HG03571 (cell line): ENCODE data around the gene ZNF831.

Source experiments
- ATAC-seq: cut with Tn5 transposase; IDR thresholded peaks from one replicate; pipeline ENCODE4 v1.9.1; 2021; ENCODE audit not compliant: unreplicated experiment

Gene ZNF831

GRCh38 chr20:59163631-59164530 is at the start of gene ZNF831:
ZNF831 (plus strand) TSS chr20:59163821; CDS start chr20:59191020, 27,199 bp downstream.
- no peak for ATAC-seq

DNA sequence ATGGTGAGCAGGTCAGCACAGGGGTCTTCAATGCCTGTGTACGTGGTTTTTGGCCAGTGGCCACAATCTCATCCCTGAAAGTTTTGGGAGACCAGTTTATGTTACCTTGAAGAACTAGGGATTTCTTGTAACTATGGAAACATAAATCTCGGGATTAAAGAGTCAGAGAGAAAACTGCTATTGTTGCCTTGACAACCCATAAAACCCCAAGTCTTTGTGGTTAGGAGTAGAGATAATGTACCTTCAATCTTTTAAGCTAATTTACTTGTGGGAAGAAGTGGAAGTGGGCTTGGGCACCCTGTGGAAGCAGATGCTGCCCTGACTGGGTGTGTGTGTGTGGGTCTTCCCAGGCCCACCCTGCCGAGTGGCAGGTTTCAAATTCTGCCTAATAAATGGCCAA is 46.1 kb upstream of the ZNF831 start:
- no peak for ATAC-seq

DNA sequence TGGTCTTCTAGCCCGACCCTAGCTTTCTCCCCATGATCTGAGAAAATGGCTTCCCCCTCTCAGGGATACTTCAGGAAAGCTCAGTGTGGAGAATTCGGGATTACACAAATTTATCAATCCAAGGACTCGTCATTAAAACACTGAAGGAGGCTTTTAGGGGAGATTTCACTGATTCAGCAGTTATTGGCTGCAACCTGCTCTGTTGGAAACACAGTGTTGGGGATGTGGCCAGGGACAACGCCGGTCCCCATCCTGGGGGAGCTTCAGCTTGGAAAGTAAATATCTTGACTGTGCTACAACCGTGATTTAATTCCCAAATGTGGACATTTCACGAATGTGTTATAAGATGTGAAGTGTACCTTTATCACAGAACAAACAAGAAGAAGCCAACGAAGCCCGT is 44.8 kb upstream of the ZNF831 start:
- no peak for ATAC-seq

DNA sequence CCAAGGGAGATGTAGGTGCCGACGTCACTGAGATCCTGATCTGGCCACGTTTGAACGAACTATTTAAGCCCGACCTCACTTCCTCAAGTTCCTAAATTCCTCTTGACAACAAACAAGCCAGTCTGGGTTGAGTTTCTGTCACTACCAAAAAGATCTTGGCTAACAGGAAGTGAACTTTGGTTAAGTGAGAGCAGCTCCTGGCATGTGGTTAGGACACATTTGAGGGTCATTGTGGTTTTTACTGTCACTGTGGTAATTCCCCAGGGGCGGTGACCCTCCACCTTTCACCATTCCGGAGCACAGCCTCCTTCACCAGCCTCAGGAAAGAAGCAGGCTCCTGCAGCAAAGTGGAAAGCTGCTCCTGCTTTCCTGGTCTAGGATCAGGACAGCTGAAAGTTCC is 43.1 kb upstream of the ZNF831 start:
- no peak for ATAC-seq

GRCh38 chr20:59120919-59121318 is 42.7 kb upstream of the ZNF831 start:
- ATAC-seq, result no peak

DNA sequence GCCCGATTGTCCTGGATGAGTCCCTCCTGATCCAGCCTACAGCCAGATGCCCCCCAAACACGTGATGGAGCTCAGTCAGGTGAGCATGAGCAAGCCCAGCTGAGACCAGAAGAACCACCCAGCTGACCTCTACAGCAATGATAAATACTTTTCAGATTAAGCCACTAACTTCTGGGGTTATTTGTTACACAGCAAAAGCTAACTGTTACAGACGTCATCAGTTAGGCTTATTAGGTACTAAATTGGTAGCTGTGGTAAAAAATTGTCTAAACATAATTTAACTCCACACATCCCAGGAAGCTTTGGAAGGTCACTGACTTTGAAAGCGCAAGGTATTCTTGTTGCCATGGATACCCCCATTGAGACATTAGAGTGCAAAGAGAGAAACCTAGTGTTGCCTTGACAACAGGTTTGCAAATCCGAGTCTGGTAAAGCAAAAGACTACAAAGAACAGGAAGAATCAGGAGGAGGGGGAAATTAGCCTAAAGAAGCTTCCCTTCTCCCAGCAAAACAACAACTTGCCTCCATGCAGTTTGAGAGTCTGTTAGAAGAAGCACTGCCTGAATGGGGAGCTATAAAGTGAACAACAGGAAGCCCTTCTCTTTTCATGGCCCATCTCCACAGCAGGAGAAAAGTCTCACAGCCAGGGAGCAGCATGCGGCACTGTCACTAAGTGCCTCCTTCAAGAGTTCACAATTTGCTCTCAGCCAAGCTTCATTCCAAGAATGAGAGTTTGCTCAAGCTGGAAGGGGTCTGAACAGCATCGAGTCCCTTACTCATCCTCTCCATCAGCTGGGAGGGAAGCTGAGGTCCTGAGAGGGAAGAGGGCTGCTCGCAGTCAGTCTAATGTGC is 41.7 kb upstream of the ZNF831 start:
- ATAC-seq, result no peak

DNA sequence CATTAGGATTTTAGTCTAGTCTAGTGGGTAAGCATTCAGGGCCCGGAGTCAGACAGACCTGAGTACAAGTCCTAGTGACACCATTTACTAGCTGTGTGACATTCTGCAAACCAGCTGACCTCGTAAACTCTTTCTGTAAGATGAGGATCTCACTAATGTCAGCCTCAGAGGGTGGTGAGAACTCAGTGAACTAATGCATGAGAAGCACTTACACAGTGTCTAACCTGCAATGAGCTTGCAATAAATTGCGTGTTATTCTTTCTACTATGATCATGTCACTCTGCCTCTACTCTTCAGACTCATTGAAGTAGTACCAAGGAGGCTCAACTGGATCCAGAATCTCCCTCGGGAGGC is 41.1 kb upstream of the ZNF831 start:
- no peak for ATAC-seq

GRCh38 chr20:59123011-59123677 is 40.5 kb upstream of the ZNF831 start:
- no peak for ATAC-seq

- ATAC-seq, result no peak
These were observed 39.9 kb upstream of the ZNF831 start for GRCh38 chr20:59123678-59124255.

DNA sequence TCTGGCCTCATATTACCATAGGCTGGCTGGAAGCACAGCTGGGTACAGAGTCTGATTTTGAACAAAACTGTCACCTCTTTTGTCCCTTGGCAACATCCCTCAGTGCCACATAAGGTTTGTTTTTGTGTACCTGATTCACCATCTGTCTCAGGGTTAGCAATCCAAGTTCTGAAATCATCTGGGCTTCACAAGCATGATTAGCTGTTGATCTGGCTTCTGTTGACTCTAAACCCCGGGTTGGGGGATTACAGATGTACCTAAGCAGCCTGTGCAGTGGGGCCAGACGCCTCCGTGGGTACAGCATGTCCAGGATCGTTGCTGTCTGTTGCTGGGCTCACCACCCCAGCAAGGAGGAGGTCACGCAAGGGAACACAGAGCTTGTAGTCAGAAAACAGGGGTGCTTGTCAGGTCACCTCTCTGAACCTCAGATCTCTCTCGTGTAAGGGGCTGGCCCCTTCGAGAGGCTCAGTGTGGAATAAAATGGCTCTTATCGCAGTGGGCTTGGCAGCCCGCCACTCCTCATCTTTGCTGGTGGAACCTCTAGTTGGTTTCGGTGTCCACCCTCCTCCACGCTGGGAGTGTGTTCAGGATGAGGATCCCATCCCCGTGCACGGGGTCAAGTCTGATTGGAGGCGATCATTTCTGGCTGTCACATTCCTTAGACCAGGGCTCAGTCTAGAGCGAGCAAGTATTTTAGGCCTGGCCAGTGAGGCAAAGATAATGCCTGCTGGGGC is 39.2 kb upstream of the ZNF831 start:
- no peak for ATAC-seq

- no peak for ATAC-seq
These were observed 38.3 kb upstream of the ZNF831 start for GRCh38 chr20:59125332-59125731.

- ATAC-seq, result no peak
These were observed 37.8 kb upstream of the ZNF831 start for GRCh38 chr20:59125836-59126235.

- ATAC-seq, result no peak
These were observed 35.8 kb upstream of the ZNF831 start for GRCh38 chr20:59127839-59128238.

DNA sequence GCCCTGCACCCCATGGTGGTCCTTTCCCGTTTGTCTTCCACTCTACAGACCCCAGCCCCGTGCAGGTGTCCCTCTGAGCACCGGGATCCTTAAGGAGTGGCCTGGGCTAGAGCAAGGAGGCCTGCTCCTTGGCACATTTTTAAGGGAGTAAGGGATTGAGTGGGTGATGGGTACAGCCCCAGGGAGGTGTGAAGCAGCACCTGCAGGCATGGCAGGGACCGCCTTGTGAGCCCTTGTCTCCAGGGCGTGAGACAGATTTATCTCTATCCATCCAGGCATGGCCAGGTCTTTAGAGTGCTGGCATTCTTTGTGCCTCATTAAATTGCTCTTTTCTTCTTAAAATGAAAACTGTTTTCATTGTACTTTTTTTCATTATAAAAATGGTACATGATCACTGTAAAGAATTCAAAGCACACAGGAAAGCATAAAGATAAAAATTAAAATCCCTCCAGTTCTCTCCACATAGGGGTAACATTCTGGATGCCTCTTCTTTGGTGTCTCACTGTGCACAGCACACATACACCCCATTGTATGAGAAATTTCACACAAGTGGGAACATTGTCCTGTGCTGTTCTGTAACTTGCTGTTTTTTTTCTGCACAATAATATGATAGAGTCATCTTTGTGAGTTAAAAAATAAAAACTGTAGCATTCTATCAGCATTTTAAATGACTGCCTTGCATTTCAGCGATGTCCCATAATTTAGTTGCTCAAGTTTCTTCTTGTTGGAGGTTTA is 31.9 kb upstream of the ZNF831 start:
- no peak for ATAC-seq

- ATAC-seq, result no peak
These were observed 29.4 kb upstream of the ZNF831 start for GRCh38 chr20:59134182-59134581.

DNA sequence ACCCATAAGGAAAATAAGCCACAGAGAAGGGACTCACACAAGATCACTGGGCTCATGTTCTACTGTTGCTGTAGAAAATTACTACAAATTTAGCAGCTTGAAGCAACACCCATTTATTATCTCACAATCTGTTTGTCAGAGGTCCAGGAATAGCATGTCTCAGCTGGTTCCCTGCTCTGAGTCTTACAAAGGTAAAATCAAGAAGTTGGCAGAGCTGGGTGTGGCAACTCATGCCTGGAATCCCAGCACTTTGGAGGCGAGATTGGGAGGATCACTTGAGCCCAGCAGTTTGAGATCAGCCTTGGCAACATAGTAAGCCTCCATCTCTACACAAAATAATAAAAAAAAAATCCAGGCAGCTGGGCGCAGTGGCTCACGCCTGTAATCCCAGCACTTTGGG is 28.5 kb upstream of the ZNF831 start:
- no peak for ATAC-seq

- no peak for ATAC-seq
These were observed 27.6 kb upstream of the ZNF831 start for GRCh38 chr20:59136027-59136426.

GRCh38 chr20:59137532-59137931 is 26.1 kb upstream of the ZNF831 start:
- ATAC-seq, result no peak

- no peak for ATAC-seq
These were observed 25.4 kb upstream of the ZNF831 start for GRCh38 chr20:59138114-59138748.
